WI38 (cell line): Measurements from ENCODE around the gene CACNA2D2.

Experiments used
- H3K4me3 ChIP-seq: 2 replicates; pipeline ENCODE4 v1.5.1; 2011; ENCODE audit warnings: low read depth, mild to moderate bottlenecking, control low read depth, low read length
- TF ChIP-seq, protein P1 (sequence below): IDR thresholded peaks from 2 replicates; pipeline ENCODE4 v1.5.1; 2012; ENCODE audit warnings: low read depth, mild to moderate bottlenecking, control low read depth, low read length

Gene CACNA2D2

GRCh38 chr3:50378024-50378423 lies 125.4 kb downstream of the CACNA2D2 start:
- TF ChIP-seq, protein P1, sequence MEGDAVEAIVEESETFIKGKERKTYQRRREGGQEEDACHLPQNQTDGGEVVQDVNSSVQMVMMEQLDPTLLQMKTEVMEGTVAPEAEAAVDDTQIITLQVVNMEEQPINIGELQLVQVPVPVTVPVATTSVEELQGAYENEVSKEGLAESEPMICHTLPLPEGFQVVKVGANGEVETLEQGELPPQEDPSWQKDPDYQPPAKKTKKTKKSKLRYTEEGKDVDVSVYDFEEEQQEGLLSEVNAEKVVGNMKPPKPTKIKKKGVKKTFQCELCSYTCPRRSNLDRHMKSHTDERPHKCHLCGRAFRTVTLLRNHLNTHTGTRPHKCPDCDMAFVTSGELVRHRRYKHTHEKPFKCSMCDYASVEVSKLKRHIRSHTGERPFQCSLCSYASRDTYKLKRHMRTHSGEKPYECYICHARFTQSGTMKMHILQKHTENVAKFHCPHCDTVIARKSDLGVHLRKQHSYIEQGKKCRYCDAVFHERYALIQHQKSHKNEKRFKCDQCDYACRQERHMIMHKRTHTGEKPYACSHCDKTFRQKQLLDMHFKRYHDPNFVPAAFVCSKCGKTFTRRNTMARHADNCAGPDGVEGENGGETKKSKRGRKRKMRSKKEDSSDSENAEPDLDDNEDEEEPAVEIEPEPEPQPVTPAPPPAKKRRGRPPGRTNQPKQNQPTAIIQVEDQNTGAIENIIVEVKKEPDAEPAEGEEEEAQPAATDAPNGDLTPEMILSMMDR = no peak
- no peak overlapping the region for H3K4me3 ChIP-seq

DNA sequence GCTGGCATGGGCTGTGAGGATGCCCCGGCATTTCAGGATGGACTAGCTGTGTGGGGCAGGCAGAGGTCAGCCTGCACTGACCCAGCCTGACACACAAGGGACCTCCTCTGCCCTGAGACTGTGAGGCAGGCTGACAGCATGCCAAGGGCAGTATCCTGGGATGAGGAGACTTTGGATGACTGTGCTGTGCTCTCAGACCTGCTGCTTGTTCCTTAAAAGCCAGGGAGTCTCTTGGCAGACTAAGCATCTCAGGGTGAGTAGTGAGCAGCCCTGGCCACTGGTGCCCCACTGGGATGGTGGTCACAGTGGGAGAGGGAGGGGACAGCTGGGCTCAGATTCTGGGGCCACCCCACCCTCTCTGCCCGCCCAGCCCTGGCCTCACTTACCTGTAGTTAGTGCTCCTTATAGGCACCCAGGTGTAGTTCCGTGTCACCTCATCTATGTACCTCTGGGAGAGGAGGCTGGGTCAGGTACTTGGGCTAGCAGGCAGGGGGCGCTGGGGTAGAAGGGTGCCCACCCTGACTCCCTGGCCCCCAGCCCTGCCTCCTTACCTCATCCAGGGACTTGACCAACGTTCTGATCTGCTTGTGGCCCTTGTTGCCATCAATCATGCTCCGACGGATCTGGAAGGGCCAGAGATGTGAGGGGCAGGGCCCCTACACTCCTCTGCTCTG lies 128.0 kb downstream of the CACNA2D2 start:
- TF ChIP-seq, protein P1 = no peak
- no peak overlapping the region for H3K4me3 ChIP-seq

- TF ChIP-seq, protein P1 = no peak
- H3K4me3 ChIP-seq = no peak overlapping the region
Observed at GRCh38 chr3:50374363-50375257, 128.8 kb downstream of the CACNA2D2 start.

DNA sequence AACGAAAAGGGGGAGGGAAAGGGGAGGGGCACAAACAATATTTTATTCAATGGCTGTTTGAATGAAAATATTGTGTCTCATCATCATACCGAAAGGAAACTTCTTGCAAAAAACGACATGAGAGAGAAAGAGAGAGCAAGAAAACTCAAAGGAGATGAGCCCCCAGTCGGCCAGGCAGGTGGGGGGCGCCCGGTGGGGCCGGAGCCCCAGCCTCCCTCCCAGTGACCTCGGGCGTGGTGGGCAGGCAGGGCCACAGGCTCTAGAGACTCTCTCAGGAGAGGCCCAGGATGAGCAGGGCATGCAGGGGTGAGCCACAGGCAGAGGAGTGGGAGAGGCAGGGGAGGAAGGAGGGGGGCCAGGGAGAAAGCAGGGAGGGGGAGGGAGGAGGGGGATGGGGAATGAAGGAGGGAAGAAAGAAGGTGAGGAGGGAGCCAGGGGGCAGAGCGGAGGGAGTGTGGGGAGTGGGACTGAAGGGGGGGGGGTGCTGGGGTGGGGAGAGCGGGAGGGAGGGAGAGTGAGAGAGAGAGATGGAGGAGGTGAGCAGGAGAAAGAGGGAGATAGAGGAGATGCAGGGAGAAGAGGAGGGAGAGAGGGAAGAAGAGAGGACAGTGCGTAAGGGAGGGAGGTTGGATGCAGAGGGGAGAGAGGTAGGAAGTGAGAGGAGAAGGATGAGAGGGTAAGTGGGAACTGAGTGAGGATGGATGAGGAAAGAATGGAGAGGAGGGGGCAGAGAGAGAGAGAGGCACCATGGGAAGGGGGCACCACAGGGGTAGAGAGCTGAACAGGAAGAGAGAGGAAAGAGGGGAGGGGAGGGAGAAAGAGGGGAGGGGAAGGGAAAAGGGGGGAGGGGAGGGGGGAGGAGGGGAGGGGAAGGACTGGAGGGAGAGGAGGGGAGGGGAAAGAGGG lies 130.0 kb downstream of the CACNA2D2 start:
- no peak overlapping the region for H3K4me3 ChIP-seq
- TF ChIP-seq, protein P1 = no peak

- no peak overlapping the region for H3K4me3 ChIP-seq
- TF ChIP-seq, protein P1 = no peak
Observed at GRCh38 chr3:50372349-50372748, 131.1 kb downstream of the CACNA2D2 start.

GRCh38 chr3:50371133-50371685 lies 132.2 kb downstream of the CACNA2D2 start:
- no peak overlapping the region for H3K4me3 ChIP-seq
- TF ChIP-seq, protein P1 = no peak
